GM18520 (cell line): ENCODE data around the gene TSC2.
"Not testable (repeated sequence)": the region's sequence is repeated elsewhere in the genome, so short reads cannot be mapped to it uniquely, and the experiment has no call there.

Experiments
- ATAC-seq: cut with Tn5 transposase; IDR thresholded peaks from one replicate; pipeline ENCODE4 v1.9.1; 2021; ENCODE audit not compliant: unreplicated experiment

TSC2 gene

DNA sequence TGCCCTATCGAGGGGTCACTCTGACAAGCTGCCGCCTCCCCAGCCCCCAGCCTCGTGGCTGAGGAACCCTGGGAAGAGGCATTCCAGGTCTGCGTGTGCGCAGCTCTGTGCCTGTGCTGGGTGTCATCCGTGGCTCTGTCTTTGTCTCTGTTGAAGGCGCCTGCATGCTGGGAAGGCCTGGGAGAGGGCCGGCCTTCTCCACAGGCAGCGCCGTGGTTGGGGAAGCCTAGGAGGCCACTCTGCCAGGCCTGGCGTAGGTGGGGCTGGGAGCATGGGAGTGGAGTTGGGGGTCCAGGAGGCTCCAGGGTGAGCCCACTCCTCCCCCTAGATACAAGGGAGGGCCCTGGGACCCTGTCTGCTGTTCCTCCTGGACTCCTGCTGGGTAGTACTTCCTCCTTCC is 17.7 kb upstream of the TSC2 start:
- no peak for ATAC-seq

DNA sequence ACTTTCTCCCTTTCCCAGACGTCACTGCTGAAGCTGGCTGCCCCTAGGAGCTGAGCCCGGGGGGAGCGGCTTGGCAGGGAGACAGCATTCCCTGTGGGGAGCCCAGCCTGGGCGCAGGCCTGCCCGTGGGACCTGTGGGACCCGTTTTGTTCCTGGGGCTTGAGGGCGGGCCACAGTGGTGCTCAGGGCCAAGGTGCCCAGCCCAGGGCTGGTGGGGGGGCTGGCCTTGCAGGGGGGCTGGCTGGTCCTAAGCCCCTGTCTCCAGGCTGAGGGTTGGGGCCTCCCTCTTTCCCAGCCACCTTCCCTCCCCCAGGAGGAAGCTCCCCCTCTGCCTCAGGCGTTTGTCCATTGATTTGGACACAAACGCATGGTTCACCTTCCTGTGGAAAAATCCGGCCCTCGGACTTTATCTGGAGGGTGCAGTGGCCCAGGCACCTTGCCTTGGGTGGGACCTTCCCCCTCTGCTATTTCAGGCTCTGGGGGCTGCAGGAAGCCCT is 16.7 kb upstream of the TSC2 start:
- ATAC-seq = no peak

DNA sequence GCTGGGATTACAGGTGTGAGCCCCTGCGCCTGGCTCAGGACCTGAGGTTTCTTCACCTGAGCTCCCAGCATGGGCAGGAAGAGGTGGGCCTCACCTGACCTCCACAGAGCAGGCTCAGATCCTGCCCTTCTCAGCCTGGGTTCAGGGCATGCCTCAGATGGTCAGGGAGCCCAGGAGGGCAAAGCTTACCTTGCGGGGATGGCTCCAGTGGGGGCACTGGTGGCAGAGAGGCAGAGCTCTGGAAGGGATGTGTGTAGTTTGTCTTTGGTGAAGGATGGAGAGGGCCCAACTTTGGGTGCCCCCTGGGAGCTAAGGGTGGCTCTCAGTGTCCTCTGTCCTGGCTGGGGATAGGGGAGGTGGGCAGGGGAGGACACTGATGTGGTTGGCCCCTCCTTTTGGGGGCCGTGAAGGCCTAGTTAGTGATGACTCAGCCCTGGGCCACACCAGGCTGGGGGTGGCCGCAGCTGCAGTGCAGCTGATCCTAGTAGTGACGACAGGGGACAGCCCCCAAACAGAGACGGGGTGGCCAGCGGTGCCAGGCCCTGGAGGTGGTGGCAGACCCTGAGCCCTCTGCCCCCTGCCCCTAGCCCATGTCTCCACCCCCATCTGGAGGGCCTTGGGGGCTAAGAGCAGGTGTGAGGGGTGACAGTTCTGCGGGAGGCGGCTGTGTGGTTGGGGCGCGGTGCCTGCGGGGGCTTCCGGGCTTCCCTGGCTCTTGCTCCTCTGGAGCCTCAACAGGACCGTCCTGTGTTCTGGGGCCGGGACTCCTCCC is 15.3 kb upstream of the TSC2 start:
- no peak for ATAC-seq

DNA sequence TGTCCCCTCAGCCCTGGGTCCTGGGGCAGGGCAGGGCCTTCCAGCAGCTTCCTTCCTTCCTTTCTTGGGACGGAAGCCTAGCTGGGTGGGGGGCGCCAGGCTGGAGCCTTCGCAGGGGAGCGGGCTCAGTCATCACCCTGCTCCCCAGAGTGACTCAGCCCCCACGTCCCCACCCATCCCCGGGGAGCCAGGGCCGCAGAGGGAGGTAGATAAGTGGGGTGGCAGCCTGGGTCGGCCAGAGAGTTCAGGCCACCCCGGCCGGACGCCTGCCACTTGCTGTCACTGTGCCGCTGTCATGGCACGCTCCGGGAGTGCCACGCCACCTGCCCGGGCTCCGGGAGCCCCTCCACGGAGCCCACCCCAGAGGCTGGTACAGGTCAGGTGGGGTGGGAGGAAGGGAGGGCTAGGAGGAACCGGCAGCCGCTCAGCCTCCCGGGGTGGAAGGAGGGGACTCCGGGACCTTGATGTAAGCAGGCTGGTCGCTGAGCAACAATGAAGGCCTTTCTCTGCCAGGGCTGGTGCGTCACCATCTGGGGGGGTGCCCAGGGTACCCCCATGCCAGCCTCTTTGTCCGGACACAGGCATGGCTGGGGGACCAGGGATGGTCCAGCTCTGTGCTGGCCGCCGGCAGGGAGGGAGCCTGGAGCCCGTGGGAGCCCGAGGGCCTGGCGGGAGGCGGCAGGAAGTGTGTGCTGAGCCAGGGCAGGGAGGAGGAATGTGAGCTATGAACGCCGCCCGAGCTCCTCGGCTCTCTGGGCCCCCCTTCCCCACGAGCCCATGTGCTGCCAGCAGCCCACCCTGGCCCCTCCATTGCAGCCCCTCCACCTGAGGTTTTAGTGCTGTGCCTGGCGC is 14.5 kb upstream of the TSC2 start:
- no peak for ATAC-seq

DNA sequence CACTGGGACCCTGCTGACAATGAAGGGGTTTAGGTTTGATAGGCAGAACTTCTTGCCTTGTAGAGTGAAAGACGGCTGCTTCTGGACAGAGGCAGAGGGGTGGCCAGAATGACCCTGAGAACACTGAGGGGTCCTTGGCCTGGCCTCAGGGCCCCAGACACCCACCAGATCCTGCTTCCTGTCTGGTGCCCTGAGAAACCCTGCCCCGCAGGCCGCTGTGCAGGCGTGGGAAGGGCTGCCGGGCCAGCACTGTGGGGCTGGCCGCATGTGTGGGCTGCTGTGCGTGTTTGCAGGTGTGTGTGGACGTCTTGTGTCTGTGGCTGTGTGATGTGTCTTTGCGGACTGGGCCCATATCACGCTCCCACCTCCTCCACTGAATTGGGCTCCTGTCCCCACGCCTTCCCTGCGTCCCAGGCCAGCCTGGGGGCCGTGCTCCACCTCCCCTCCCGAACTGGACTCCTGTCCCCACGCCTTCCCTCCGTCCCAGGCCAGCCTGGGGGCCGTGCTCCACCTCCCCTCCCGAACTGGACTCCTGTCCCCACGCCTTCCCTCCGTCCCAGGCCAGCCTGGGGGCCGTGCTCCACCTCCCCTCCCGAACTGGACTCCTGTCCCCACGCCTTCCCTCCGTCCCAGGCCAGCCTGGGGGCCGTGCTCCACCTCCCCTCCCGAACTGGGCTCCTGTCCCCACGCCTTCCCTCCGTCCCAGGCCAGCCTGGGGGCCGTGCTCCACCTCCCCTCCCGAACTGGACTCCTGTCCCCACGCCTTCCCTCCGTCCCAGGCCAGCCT is 13.7 kb upstream of the TSC2 start:
- ATAC-seq = not testable (repeated sequence)

DNA sequence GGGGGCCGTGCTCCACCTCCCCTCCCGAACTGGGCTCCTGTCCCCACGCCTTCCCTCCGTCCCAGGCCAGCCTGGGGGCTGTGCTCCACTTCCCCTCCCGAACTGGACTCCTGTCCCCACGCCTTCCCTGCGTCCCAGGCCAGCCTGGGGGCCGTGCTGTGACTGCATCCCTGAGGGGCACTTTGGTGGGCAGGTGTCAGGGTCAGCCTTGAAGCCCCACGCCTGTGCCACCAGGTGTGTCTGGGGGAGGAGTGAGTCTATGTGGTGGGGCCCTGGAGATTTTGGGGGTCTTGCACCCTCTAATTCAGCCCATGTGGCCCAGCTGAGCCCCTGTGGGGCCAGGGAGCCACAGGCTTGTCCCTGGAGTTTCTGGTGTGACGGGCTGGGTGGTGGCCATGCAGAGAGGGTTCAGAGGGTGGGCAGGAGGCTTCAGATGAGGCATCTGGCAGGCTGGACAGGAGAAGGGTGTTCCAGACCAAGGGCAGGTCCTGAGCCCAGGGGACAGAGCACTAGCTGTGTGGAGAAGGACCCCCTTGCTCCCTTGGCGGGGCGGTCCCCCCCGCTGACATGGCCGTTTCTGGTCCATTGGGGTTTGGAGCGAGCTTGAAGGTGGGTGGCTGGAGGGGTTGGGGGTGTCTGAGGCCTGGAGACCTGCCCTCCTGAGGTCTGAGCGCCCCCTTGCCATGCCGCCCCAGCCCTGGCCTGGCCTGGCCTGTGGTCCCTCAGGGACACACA is 12.9 kb upstream of the TSC2 start:
- ATAC-seq = no peak

DNA sequence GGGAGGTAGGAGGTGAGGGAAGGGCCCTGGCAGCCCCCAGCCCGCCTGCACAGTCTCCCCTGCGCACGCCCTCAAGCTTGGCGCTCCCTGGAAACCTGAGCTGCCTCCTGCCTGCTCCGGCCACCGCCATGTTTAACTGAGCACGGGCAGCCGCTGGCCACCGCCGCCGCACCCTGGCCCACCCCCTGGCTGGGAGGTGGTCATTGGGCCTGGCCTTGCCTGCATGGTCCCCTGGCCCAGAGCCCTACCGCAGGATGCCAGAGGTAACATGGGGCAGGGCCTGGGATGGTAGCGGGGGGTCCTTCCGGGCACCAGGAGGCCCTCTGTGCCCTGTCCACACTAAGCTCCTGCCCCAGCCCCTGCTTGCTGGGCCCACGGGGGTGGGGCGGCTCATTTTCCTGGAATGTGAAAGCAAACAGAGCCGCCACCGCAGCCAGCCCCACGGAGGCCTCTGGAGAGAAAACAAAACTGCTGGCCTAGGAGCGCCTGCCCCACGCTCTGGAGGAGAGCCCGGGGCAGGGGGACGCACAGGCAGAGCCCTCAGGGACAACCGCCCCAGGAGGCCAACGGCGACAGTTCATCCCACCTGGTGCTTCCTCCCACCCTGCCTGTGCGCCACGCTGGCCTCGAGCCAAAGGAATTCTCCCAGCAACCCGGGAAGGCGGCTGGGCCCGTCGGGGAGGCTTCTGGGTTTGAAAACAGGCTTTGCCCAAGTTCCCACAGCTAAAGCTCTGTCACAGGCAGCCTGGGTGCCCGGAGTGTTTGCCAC is 12.2 kb upstream of the TSC2 start:
- no peak for ATAC-seq

DNA sequence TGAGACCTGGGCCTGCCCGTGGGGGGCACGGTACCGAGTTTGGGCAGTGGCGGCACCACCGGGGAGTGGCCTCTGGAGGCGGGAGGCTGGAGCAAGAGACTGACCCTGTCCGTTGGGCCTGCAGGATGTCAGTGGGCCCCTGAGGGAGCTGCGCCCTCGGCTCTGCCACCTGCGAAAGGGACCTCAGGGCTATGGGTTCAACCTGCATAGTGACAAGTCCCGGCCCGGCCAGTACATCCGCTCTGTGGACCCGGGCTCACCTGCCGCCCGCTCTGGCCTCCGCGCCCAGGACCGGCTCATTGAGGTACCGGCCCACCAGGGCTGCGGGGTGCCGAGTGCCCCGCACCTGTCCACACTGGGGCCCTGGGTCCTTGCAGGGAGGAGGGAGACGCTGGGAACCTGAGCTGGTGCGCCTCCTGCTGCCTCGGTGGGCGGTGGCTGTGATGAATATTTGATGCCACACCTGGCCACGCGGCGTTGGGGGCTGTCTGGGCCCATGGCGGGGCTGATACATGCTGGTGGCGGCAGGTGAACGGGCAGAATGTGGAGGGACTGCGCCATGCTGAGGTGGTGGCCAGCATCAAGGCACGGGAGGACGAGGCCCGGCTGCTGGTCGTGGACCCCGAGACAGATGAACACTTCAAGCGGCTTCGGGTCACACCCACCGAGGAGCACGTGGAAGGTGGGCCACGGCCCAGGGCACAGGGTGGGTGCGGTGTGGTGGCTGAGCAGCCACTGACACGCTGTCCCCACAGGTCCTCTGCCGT is 11.4 kb upstream of the TSC2 start:
- ATAC-seq = no peak

DNA sequence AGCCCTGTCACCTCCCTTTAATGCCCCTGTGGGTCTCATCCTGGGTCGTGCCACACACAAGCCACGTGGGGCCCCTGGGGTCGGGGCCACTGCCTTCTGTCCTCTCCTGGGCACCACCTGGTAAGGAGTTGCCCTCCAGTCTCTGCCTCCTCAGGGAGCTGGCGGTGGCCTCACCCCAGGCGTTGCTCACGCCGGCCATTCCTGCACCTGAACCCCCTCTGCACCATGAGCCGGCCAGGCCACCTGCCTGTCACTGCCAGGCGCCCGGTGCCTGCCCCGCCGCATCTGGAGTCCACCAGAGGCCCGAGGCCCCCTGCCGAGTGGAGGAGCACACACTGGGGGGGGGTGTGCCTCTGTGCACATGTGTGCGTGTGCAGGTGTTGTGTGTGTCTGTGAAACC is 10.7 kb upstream of the TSC2 start:
- no peak for ATAC-seq

DNA sequence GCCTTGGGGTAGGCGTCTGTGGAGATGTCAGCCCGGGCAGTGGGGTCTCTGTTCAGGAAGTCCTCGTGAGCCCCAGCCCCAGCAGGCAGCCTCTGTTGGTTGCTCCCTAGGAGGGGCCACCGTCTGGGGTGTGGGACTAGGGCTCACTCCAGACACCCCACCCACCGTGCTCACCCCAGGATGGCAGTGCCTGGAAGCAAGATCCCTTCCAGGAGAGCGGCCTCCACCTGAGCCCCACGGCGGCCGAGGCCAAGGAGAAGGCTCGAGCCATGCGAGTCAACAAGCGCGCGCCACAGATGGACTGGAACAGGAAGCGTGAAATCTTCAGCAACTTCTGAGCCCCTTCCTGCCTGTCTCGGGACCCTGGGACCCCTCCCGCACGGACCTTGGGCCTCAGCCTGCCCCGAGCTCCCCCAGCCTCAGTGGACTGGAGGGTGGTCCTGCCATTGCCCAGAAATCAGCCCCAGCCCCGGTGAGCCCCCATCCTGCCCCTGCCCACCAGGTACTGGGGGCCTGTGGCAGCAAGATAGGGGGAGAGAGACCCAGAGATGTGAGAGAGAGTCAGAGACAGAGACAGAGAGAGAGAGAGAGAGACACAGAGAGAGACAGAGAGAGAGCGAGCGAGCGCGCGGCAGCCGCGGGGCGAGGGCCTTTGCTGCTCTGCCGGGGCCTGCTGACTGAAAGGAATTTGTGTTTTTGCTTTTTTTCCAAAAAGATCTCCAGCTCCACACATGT is 10.0 kb upstream of the TSC2 start:
- ATAC-seq = no peak

DNA sequence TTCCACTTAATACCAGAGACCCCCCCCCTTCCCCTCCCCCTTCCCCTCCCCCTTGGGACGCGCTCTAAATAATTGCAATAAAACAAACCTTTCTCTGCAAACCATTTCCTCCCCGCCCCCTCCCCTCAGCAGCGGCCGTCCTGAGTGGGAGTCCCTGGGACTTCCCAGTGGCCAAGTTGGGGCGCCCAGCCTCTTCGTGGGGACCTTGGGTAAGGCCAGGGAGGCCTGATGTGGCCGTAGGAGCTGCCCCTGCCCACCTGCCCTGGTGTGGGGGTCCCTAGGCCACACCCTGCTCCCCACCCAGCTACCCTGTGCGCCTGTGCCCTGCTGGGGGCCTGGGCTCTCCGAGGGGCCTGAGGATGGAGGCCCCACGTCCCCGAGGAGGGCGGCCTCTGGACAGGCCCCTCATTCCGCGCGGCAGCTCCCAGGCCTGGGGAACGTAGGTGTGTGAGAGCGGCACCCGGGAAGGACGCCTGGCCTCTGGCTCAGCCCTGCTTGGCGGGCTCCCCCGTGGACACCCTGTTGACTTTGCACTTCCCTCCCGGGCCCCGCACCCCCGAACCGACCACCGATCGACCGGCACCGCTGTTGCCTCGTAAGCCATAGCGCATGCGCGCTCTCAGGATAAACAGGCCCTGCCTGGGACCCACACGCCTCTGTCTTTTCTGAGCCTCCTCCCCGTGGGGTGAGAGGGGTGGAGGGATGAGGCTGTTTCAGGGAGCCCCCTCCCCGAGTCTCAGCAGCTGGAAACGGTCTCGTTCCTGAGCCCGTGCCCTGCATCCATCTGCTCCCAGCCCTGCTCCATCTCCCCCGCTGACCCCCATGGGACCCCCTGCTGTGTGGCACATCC is 9.2 kb upstream of the TSC2 start:
- no peak for ATAC-seq

DNA sequence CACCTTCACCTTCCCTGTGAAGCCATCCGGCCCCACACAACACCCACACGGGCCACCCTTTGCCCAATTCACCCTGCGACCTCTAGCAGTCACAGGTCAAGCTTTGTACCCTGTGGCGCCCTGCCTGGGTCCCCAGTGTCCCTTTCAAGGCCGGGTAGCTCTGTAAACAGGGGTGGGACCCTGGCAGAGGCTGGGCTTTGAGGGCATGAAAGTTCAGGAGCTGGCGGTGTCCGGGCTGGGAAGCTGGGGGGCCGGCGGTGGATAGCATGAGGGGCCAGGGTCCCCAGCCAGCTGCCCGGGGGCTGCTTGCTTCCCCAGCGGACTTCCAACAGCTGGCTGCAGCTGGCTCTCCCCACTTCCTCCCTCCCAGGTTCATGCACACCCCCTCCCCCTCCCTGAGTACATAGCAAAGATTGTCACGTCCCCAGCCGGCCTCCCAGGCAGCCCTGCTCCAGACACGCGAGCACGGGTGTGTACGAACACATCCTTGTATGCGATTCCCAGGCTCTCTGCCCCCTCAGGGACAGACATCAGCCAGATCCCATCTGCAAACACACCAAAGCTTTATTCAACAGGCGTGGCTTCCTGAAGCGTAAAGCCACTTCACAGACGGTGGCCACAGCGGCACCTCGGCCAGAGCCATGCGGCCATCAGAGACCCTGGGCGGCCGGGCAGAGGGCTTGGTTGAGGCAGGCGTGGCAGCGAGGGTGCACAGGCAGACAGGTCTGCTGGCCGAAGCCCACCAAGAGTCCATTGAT is 8.3 kb upstream of the TSC2 start:
- ATAC-seq = no peak

DNA sequence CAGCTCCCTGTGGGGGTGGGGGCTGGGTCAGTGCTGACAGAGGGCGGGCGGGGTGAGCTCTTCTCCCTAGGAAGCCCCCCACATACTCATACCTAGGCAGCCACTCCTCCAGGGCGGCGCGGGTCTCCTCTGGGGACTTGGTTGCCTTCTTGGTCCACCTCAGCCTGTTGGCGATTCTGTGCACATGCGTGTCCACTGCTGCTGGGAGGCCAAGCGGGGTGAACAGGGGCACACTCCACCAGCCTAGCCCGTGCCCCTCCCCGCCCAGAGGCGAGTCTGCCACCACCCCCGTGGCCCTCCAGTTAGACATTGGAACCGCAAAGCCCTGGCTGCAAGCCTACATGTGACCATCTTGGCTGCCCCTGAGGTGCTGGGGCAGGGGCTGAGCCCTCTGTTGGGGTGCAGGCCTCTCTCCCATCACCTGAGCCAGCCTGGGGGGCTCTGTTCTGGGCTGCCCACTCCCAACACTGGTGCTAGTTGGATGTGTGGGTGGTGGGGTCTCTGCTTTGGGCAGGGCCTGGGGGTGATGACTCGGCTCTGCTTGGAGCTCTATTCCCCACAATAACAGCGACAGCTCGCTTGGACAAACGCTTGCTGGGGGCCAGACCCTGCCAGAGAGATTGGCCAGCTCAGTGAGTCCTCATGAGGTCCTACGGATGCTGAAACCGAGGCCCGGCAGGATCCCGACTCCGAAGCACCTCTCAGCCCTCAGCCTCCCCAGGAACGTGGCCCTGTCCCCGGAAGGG is 7.6 kb upstream of the TSC2 start:
- ATAC-seq = no peak

DNA sequence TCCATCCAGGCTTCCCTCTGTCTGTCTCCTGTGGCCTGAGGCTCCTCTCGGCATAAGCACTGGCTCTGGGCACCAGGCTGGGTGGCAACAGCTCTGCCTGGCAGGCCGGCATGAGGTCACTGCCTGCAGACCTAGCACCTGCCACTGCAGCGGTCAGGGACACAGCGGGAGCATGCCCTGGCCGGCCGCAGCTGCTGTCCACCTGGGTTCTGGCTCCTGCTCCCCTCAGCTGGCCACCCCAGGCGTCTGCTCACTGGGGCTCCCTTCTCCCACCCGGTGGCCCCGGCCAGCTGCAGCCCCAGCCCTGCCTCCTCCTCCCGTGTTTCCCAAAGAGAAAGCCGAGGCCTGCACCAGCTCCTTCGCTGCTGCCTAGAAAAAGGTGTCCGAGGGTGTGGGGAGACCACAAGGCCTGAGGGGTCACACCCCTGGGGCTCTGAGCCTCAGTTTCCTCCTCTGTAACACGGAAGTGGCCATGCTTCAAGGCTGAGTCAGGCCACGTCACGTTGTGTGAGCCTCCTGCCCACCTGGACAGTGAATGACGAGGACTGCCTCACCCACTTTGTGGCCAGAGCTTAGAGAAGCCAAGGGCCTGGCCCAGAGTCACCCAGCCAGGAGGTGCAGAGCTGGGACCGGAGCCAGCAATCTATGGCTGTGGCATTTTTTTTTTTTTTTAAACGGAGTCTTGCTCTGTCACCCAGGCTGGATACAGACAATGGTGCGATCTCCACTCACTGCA is 6.8 kb upstream of the TSC2 start:
- no peak for ATAC-seq

DNA sequence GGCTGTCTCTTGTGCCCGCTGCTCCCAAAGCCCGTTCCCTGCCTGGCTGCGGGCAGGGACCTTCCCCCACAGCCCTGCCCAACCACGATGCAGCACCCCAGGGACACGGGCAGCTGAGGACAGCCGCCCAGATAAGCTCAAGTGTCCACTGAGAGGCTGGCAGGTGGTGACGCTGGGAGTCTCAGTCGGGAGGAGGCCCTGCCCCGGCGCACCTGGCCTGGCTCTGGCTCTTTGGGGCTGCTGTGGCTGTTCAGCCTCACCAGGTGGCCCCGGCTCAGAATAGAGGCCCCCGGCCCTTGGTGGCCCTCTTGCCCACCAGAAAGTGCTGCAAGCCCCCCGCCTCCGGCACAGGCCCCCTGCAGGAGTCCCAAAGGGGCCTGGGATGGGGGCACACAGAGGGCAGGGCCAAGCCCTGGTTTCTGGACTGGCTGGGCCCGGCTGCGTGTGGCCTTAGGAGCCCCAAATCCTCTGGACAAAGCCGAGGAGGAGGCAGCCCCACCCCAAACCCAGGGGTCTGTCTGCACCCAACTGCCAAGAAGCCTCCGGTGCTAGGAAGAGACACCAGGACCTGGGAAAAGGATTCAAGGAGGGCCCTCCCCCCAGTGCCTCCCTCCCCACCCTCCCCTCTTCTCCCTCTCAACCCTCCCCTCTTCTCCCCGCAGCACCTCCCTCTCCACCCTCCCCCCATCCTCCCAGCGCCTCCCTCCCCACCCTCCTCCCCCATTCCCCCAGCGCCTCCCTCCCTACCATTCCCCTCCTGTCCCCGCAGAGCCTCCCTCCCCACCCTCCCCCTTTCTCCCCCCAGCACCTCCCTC is 5.4 kb upstream of the TSC2 start:
- no peak for ATAC-seq
